NCI-H510A treated with DMSO at 0.1 percent for 48 hours (cell line): ENCODE results near the gene ELMO3.

Experiments
- DNase-seq: peaks from one replicate; lab custom pipeline; 2025; lab: John Stamatoyannopoulos, UW

The ELMO3 gene

GRCh38 chr16:67226295-67226803 lies 27.4 kb downstream of the ELMO3 start:
- DNase-seq = no peak

GRCh38 chr16:67226804-67227566 lies 28.1 kb downstream of the ELMO3 start, which contains the start of gene TMEM208:
Gene TMEM208 (plus strand): TSS chr16:67227130. CDS start chr16:67227219, 89 bp downstream.
- DNase-seq = peak; percentile 94

- no peak for DNase-seq
Observed at GRCh38 chr16:67227567-67227921, 28.6 kb downstream of the ELMO3 start.

GRCh38 chr16:67228034-67228785 lies 29.3 kb downstream of the ELMO3 start:
- DNase-seq = no peak

- DNase-seq = no peak
Observed at GRCh38 chr16:67228905-67229304, 30.0 kb downstream of the ELMO3 start.

GRCh38 chr16:67229906-67230808 lies 31.2 kb downstream of the ELMO3 start:
- DNase-seq = no peak

- no peak for DNase-seq
Observed at GRCh38 chr16:67230809-67231660, 32.1 kb downstream of the ELMO3 start.

- DNase-seq = no peak
Observed at GRCh38 chr16:67233596-67233995, 34.7 kb downstream of the ELMO3 start.

- DNase-seq = no peak
Observed at GRCh38 chr16:67234180-67234597, 35.3 kb downstream of the ELMO3 start.

- no peak for DNase-seq
Observed at GRCh38 chr16:67235816-67236562, 37.1 kb downstream of the ELMO3 start.

- no peak for DNase-seq
Observed at GRCh38 chr16:67236563-67237395, 37.8 kb downstream of the ELMO3 start.

- no peak for DNase-seq
Observed at GRCh38 chr16:67237396-67238277, 38.7 kb downstream of the ELMO3 start.

GRCh38 chr16:67238278-67238575 lies 39.3 kb downstream of the ELMO3 start:
- DNase-seq = no peak

GRCh38 chr16:67238806-67239470 lies 40.0 kb downstream of the ELMO3 start:
- DNase-seq = no peak

- DNase-seq = no peak
Observed at GRCh38 chr16:67240506-67240905, 41.6 kb downstream of the ELMO3 start.

- DNase-seq = no peak
Observed at GRCh38 chr16:67241008-67241900, 42.3 kb downstream of the ELMO3 start.

- DNase-seq = no peak
Observed at GRCh38 chr16:67242138-67242730, 43.3 kb downstream of the ELMO3 start.
